Neural cell (in vitro differentiated cells): ENCODE data around the gene SUCLG2.

Experiments
- EP300 ChIP-seq: fragments of 450-650 bp; conservative IDR thresholded peaks from 2 replicates; pipeline ENCODE4 v1.6.1; 2014; ENCODE audit warnings: antibody characterized with exemption, mild to moderate bottlenecking, moderate library complexity; ENCODE audit not compliant: poor library complexity, severe bottlenecking
- EZH2 ChIP-seq: fragments of 200-600, 300-800 bp; shearing (Covaris generic), sonication (generic); IDR thresholded peaks from 2 replicates; pipeline ENCODE4 v1.6.1; 2014; ENCODE audit warnings: antibody characterized with exemption, low read length, borderline replicate concordance, mild to moderate bottlenecking; ENCODE audit not compliant: insufficient read depth, poor library complexity, severe bottlenecking
- MXI1 ChIP-seq: fragments of 450-650 bp; conservative IDR thresholded peaks from 2 replicates; pipeline ENCODE4 v1.6.1; 2014; ENCODE audit warnings: antibody characterized with exemption, mild to moderate bottlenecking; ENCODE audit not compliant: poor library complexity, severe bottlenecking
- POLR2AphosphoS5 ChIP-seq: IDR thresholded peaks from 2 replicates; pipeline ENCODE4 v1.6.1; 2012
- SMC3 ChIP-seq: fragments of 450-650 bp; conservative IDR thresholded peaks from 2 replicates; pipeline ENCODE4 v1.6.1; 2014; ENCODE audit warnings: antibody characterized with exemption, mild to moderate bottlenecking, moderate library complexity; ENCODE audit not compliant: poor library complexity
- TAF1 ChIP-seq: IDR thresholded peaks from 2 replicates; pipeline ENCODE4 v1.6.1; 2012; ENCODE audit warnings: low read depth
- TF ChIP-seq, protein P1 (sequence below): fragments of 450-650 bp; IDR thresholded peaks from 2 replicates; pipeline ENCODE4 v1.5.1; 2014; ENCODE audit warnings: antibody characterized with exemption, mild to moderate bottlenecking, moderate library complexity; ENCODE audit not compliant: poor library complexity, severe bottlenecking
- TF ChIP-seq, protein P2 (sequence below): IDR thresholded peaks from 2 replicates; pipeline ENCODE4 v1.6.1; 2012; ENCODE audit warnings: borderline replicate concordance

DNA sequence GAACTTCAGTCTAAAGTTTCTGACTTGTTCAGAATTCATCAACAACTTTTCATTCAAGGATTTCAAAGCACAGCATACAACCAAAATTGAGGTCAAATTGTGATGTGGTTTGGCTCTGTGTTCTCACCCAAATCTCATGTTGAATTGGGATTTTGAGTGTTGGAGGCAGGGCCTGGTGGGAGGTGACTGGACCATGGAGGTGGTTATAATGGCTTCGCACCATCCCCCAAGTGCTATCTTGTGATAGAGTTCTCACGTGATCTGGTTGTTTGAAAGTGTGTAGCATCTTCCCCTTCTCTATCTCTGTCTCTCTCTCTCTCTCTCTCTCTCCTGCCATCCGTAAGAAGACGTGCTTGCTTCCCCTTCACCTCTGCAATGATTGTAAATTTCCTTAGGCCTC lies 19.6 kb upstream of the SUCLG2 start:
- TF ChIP-seq, protein P1, sequence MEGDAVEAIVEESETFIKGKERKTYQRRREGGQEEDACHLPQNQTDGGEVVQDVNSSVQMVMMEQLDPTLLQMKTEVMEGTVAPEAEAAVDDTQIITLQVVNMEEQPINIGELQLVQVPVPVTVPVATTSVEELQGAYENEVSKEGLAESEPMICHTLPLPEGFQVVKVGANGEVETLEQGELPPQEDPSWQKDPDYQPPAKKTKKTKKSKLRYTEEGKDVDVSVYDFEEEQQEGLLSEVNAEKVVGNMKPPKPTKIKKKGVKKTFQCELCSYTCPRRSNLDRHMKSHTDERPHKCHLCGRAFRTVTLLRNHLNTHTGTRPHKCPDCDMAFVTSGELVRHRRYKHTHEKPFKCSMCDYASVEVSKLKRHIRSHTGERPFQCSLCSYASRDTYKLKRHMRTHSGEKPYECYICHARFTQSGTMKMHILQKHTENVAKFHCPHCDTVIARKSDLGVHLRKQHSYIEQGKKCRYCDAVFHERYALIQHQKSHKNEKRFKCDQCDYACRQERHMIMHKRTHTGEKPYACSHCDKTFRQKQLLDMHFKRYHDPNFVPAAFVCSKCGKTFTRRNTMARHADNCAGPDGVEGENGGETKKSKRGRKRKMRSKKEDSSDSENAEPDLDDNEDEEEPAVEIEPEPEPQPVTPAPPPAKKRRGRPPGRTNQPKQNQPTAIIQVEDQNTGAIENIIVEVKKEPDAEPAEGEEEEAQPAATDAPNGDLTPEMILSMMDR, result no peak
- TF ChIP-seq EZH2 (no peak), POLR2AphosphoS5 (no peak), MXI1 (no peak), EP300 (no peak), TAF1 (no peak), SMC3 (no peak)
- TF ChIP-seq, protein P2, sequence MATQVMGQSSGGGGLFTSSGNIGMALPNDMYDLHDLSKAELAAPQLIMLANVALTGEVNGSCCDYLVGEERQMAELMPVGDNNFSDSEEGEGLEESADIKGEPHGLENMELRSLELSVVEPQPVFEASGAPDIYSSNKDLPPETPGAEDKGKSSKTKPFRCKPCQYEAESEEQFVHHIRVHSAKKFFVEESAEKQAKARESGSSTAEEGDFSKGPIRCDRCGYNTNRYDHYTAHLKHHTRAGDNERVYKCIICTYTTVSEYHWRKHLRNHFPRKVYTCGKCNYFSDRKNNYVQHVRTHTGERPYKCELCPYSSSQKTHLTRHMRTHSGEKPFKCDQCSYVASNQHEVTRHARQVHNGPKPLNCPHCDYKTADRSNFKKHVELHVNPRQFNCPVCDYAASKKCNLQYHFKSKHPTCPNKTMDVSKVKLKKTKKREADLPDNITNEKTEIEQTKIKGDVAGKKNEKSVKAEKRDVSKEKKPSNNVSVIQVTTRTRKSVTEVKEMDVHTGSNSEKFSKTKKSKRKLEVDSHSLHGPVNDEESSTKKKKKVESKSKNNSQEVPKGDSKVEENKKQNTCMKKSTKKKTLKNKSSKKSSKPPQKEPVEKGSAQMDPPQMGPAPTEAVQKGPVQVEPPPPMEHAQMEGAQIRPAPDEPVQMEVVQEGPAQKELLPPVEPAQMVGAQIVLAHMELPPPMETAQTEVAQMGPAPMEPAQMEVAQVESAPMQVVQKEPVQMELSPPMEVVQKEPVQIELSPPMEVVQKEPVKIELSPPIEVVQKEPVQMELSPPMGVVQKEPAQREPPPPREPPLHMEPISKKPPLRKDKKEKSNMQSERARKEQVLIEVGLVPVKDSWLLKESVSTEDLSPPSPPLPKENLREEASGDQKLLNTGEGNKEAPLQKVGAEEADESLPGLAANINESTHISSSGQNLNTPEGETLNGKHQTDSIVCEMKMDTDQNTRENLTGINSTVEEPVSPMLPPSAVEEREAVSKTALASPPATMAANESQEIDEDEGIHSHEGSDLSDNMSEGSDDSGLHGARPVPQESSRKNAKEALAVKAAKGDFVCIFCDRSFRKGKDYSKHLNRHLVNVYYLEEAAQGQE, result no peak
